GDM1 (cell line): Measurements from ENCODE around the gene MARF1.
"Not testable (repeated sequence)": the region's sequence is repeated elsewhere in the genome, so short reads cannot be mapped to it uniquely, and the experiment has no call there.

Experiments
- DNase-seq: peaks from one replicate; lab custom pipeline; 2025; lab: John Stamatoyannopoulos, UW

The MARF1 gene

GRCh38 chr16:15598648-15599190 is 44.2 kb downstream of the MARF1 start:
- DNase-seq: no peak

GRCh38 chr16:15597822-15598647 is 44.9 kb downstream of the MARF1 start:
- DNase-seq: no peak

GRCh38 chr16:15597135-15597534 is 45.8 kb downstream of the MARF1 start:
- DNase-seq: no peak

GRCh38 chr16:15594711-15595320 is 48.1 kb downstream of the MARF1 start:
- DNase-seq: no peak

- DNase-seq: peak; percentile 21
These were observed 49.7 kb downstream of the MARF1 start for GRCh38 chr16:15593235-15593634.

GRCh38 chr16:15592324-15592723 is 50.6 kb downstream of the MARF1 start:
- no peak for DNase-seq

- DNase-seq: no peak
These were observed 55.7 kb downstream of the MARF1 start for GRCh38 chr16:15587152-15587825.

- DNase-seq: no peak
These were observed 56.2 kb downstream of the MARF1 start for GRCh38 chr16:15586716-15587115.

GRCh38 chr16:15585956-15586355 is 57.0 kb downstream of the MARF1 start:
- DNase-seq: no peak

GRCh38 chr16:15583526-15583925 is 59.4 kb downstream of the MARF1 start:
- DNase-seq: no peak

GRCh38 chr16:15581127-15581815 is 61.7 kb downstream of the MARF1 start:
- no peak for DNase-seq

GRCh38 chr16:15578824-15579223 is 64.1 kb downstream of the MARF1 start:
- DNase-seq: no peak

- DNase-seq: no peak
These were observed 65.7 kb downstream of the MARF1 start for GRCh38 chr16:15576960-15577958.

- DNase-seq: no peak
These were observed 67.5 kb downstream of the MARF1 start for GRCh38 chr16:15575293-15576049.

GRCh38 chr16:15574614-15574948 is 68.4 kb downstream of the MARF1 start:
- no peak for DNase-seq

- DNase-seq: not testable (repeated sequence)
These were observed 68.9 kb downstream of the MARF1 start for GRCh38 chr16:15573896-15574613.

- DNase-seq: no peak
These were observed 69.6 kb downstream of the MARF1 start for GRCh38 chr16:15573274-15573895.

- no peak for DNase-seq
These were observed 70.5 kb downstream of the MARF1 start for GRCh38 chr16:15572329-15573001.

GRCh38 chr16:15571557-15571956 is 71.4 kb downstream of the MARF1 start:
- peak; percentile 48 for DNase-seq
